Esophagus (tissue), 2 donors: ENCODE data around the gene EPHA1. TPM values are rescaled to one million over a fixed set of nuclear protein-coding genes. Genes with fewer than 3 reads are reported as not detected.

Source experiments
- polyA plus RNA-seq, 2 donors: library from polyadenylated mRNA; stranded (reverse); fragments of 200-250 nt; gene quantifications; one replicate each; pipeline ENCODE4 v1.2.3, GENCODE V29; 2013
- donor health status: healthy with polysubstance abuse.
- donor health status: Bipolar disorder and iron deficiency.

The EPHA1 gene
- polyA plus RNA-seq, 2 donors, result 65.6 to 74.6 TPM

Other genes with a start within 250 kb of the EPHA1 start
- gene TAS2R39, start 225.4 kb downstream of the EPHA1 start, polyA plus RNA-seq, result not detected
- gene TAS2R40, start 186.8 kb downstream of the EPHA1 start, polyA plus RNA-seq, result not detected
- gene GSTK1, start 145.4 kb downstream of the EPHA1 start, polyA plus RNA-seq, result 100 to 1,000 TPM; 112 to 146 TPM
- gene TMEM139, start 123.9 kb downstream of the EPHA1 start, polyA plus RNA-seq, result 1 to 10 TPM in 1 of 2 donors, under 1 TPM in 1; 0.41 to 2.2 TPM
- gene CASP2, start 120.5 kb downstream of the EPHA1 start, polyA plus RNA-seq, result 1 to 10 TPM; 6.6 to 7.2 TPM
- gene CLCN1, start 92.7 kb downstream of the EPHA1 start, polyA plus RNA-seq, result under 1 TPM; 0.31 to 0.44 TPM
- under 1 TPM; 0.16 to 0.28 TPM for gene FAM131B, start 46.1 kb downstream of the EPHA1 start, polyA plus RNA-seq
- 10 to 100 TPM; 62.7 to 92.3 TPM for gene ZYX, start 27.5 kb downstream of the EPHA1 start, polyA plus RNA-seq
- not detected for gene TAS2R60, start 34.6 kb upstream of the EPHA1 start, polyA plus RNA-seq
- not detected for gene TAS2R41, start 69.0 kb upstream of the EPHA1 start, polyA plus RNA-seq
- under 1 TPM in 1 of 2 donors, not detected in 1; 0.05 TPM for gene CTAGE15, start 162.9 kb upstream of the EPHA1 start, polyA plus RNA-seq
- 1 to 10 TPM; 4.4 to 6.8 TPM for gene TCAF2, start 212.1 kb upstream of the EPHA1 start, polyA plus RNA-seq